Endometrium (tissue), 2 donors: Measurements from ENCODE around the gene RAPGEF4.

Experiments
- FAIRE-seq: peaks from 2 replicates; lab custom pipeline; 2012; peaks lifted over from hg19 to GRCh38; lab: Jason Lieb, UNC
- donor health status: control.
- donor health status: control.

RAPGEF4 gene

GRCh38 chr2:173101687-173102086 lies 366.0 kb downstream of the RAPGEF4 start:
- FAIRE-seq: no peak
